K562 treated with DMSO at 1 percent for 4 hours (cell line): ENCODE measurements around the gene SLC26A6. TPM values are rescaled to one million over a fixed set of nuclear protein-coding genes. Genes with fewer than 3 reads are reported as not detected.

Experiments used
- total RNA-seq: library from RNA; unstranded; fragments of 300-600 nt; gene quantifications from 2 replicates; pipeline ENCODE4 v1.2.3, GENCODE V29; 2022; ENCODE audit not compliant: insufficient read depth

The SLC26A6 gene, protein sequence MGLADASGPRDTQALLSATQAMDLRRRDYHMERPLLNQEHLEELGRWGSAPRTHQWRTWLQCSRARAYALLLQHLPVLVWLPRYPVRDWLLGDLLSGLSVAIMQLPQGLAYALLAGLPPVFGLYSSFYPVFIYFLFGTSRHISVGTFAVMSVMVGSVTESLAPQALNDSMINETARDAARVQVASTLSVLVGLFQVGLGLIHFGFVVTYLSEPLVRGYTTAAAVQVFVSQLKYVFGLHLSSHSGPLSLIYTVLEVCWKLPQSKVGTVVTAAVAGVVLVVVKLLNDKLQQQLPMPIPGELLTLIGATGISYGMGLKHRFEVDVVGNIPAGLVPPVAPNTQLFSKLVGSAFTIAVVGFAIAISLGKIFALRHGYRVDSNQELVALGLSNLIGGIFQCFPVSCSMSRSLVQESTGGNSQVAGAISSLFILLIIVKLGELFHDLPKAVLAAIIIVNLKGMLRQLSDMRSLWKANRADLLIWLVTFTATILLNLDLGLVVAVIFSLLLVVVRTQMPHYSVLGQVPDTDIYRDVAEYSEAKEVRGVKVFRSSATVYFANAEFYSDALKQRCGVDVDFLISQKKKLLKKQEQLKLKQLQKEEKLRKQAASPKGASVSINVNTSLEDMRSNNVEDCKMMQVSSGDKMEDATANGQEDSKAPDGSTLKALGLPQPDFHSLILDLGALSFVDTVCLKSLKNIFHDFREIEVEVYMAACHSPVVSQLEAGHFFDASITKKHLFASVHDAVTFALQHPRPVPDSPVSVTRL
- 20.0 and 23.7 TPM in 2 replicates for total RNA-seq

DNA sequence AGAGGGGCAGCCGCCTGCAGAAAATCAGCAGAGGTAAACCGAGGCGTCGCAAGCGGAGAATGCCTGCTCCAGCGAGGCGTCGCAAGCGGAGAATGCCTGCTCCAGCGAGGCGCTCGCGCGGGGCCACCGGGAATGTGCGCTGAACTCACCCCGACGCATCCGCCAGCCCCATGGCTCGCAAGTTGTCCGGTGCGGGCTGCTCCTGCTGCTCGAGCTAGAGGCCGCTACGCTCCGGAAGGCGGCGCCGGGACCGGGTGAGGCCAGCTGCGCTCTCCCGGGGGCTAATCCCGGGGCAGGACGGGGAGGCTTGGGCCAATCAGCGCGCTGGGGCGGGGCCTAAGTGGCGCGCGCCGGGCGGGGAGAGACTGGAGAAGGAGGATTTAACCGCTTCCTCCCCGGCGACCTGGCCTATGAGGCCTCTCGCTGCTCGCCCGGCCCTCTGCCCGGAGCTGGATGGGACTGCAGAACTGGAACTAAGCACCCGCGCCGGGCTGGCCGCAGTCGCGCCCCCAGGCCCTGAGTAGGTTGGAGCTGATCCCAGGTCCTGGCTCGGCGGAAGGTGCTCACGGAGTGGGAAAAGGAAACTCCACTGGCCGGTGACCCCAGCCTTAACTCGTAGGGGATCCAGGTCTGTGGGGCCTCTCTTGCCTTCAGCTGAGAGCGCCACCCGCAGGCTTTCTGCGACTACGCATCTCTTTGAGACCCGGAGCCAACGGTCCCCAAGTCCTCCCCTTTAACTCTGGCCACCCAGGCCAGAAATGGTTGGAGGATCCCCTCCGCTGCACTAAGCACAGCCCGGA, at the start of gene SLC26A6:
TSS of gene SLC26A6 (minus strand) at position 240 of the 800 bp plus-strand sequence. CDS start at position 172, 68 bp downstream.

DNA sequence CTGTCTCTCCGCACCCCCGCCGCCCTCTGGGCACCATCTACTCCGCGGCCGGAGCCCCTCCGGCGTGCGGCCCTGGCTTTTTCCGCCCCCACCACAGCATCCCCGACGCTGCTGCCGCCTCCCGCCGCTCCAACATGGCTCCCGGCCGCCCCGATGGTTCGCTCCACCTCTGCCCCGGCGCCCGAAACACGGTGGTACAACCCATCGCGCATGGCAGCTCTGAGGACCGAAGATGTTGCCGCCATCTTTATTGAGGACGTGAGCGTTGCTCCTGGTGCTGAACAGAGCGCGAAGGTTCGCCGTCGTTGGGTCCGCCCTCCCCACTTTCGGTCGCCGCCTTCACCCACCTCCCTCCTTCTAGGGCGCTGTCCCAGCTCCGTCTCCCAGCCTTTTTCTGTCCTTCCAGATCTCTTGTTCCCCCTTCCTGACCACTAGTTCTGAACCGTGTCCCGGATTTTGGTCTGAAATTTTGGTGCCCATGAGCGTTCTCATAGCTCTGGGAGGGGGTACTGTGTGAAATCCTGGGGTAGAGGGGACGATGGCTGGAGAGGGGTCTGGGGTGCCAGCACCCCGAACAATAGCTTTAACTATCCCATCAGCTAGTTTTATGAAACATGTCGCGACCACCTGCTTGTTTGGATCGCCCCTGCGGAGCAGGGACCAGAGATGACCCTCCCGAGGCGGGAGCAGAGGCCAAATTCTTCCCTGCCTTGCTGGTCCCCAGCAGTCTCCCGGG, 27.7 kb upstream of the SLC26A6 start, which contains the start of gene CELSR3:
TSS of gene CELSR3 (minus strand) at position 134 of the 736 bp plus-strand sequence. CDS start 252 bp downstream, outside the sequence.

DNA sequence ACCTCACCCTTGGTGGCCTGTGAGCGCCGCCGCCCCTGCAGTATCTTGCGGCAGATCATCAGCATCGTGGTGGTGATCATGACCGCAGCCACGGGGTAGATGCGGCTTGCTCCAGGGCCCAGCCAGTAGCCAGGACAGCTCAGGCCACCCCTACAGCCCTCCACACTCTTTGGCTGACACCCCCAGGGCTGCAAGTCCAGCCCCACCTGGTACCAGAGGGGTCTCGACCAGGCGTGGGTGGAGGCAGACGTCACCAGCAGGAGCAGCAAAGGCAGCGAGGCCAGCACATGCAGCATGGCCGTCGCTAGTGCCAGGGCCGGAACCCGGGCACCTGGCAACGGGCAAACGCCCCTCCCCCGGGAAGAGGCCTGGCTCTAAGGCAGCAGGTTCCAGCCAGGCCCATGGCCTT, 13.8 kb downstream of the SLC26A6 start, which contains the start of gene TMEM89:
TSS of gene TMEM89 (minus strand) at position 309 of the 409 bp plus-strand sequence. CDS start at position 296, 13 bp downstream.

DNA sequence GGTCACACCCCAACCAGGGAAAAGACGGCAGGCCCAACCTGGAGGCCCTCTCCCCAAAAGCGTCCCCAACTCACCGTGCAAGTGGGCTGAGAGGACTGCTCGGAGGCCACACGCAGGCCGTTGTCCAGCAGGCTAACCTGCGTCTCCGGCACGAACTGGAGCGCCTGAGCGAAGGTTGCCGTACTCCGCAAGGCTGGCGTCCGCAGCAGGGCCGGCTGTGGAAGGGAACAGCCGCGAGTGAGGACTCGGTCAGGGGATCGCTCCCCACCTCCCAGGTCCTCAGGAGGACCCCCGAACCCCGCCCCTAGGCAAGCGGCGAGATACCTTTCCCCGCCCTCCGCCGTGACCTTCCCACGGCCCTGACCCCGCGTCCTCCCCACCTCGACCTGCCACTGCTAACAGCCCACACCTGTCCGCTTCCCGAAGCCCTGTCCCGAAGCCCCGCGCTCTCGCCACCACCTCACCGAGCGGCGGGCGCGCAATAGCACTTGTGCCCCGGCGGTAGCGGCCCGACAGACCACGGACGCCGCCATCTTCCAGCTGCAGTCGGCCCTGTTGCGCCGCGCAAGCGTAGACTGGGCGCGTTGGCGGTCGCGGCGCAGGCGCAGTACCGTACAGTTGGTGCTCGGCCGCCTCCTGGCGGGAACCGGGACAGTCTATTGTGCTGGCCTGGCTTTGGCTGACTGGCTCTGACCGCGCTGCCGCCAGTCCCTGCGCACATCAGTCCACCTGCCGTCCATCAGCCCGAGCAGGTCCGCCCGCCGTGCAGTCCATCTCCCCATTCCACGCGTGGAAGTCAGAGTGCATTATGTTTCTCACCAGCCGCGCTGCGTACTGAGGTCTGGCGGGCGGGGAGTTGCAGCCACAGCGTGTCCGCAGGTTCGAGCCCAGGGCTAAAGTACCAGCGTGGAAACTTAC, 25.9 kb downstream of the SLC26A6 start, which contains the start of gene UQCRC1:
TSS of gene UQCRC1 (minus strand) at position 559 of the 918 bp plus-strand sequence. CDS start at position 533, 26 bp downstream.

DNA sequence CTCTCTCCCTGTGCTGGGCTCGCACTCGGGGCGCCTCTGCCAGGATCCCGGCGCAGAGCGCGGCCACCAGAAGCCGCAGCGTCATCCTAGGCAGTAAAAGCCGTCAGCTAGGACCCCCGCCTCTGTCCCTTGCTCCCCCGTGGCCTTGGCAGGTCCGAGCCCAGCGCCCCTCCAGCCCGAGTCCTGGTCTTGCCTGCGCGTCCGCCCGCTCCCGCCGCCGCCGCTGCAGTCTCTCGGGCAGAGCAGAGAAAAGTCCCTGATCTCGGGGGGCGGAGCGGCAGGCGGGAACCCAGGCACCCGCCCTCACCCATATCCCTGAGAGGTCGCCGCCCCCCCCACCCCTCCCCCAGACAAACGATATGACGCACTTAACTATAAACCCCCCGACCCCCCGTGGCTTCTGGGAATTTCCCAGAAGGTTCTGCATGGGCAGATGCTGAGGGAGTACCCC, 40.2 kb downstream of the SLC26A6 start, which contains the start of gene COL7A1:
TSS of gene COL7A1 (minus strand) at position 255 of the 451 bp plus-strand sequence. CDS start at position 85, 170 bp downstream.

Other genes starting within 250 kb of the SLC26A6 start
- 7.7 and 18.9 TPM in 2 replicates for gene PLXNB1, start 205.4 kb downstream of the SLC26A6 start, total RNA-seq
- 5.9 and 8.3 TPM in 2 replicates for gene CCDC51, start 195.3 kb downstream of the SLC26A6 start, total RNA-seq
- gene TMA7, start 195.2 kb downstream of the SLC26A6 start, total RNA-seq, result 174 and 181 TPM in 2 replicates
- gene ATRIP, start 188.7 kb downstream of the SLC26A6 start, total RNA-seq, result 5.6 and 11.9 TPM in 2 replicates
- 95.9 and 97.3 TPM in 2 replicates for gene SHISA5, start 131.3 kb downstream of the SLC26A6 start, total RNA-seq
- 7.0 and 11.4 TPM in 2 replicates for gene PFKFB4, start 78.7 kb downstream of the SLC26A6 start, total RNA-seq
- not detected in 2 replicates for gene UCN2, start 71.7 kb downstream of the SLC26A6 start, total RNA-seq
- gene COL7A1, start 40.1 kb downstream of the SLC26A6 start, total RNA-seq, result 0.29 and 1.1 TPM in 2 replicates
- 263 and 293 TPM in 2 replicates for gene UQCRC1, start 25.8 kb downstream of the SLC26A6 start, total RNA-seq
- not detected in 2 replicates for gene TMEM89, start 13.7 kb downstream of the SLC26A6 start, total RNA-seq
- gene CELSR3, start 27.4 kb upstream of the SLC26A6 start, total RNA-seq, result 1.7 and 4.0 TPM in 2 replicates
- 15.1 and 16.3 TPM in 2 replicates for gene NCKIPSD, start 50.5 kb upstream of the SLC26A6 start, total RNA-seq
- gene IP6K2, start 81.8 kb upstream of the SLC26A6 start, total RNA-seq, result 54.9 and 65.4 TPM in 2 replicates
- gene PRKAR2A, start 212.4 kb upstream of the SLC26A6 start, total RNA-seq, result 52.0 and 68.7 TPM in 2 replicates